ENCODE measurements around the gene KCNB1.

The KCNB1 gene

DNA sequence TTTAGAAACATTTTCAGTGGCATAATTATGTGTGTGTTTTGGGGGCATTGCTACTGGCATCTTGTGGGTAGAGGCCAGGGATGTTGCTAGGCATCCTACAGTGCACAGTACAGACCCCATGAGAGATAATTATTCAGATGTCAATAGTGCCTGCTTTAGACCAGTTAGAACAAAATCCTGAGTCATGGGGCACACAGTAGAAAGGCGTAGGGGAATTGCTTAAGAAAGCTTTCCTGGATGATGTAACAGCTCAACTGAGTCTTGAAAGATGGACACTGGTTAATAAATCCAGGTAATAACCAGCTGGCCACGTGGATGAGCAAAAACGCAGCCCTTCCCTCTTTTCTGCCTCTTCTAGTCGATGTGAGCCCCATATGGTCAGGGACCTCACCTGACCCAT, 51.1 kb downstream of the KCNB1 start:
- no peaks in the 10 kb centered on the region for H3K27me3 ChIP-seq (ENCODE audit: control insufficient read depth, insufficient read depth, low read length)
- H3K9ac ChIP-seq (ENCODE audit: low read length): no peak overlapping the region
- H3K4me1 ChIP-seq (ENCODE audit: control insufficient read depth, low read depth, low read length): no peaks in the 10 kb centered on the region
- H3K36me3 ChIP-seq (ENCODE audit: control insufficient read depth, low read depth, low read length): no peaks in the 10 kb centered on the region
- H3K9me3 ChIP-seq (ENCODE audit: control insufficient read depth, low read depth, low read length): no peaks in the 10 kb centered on the region
- no peak overlapping the region for H3K4me3 ChIP-seq (ENCODE audit: low read length)
- no peak overlapping the region for H3K27ac ChIP-seq (ENCODE audit: low read length)

DNA sequence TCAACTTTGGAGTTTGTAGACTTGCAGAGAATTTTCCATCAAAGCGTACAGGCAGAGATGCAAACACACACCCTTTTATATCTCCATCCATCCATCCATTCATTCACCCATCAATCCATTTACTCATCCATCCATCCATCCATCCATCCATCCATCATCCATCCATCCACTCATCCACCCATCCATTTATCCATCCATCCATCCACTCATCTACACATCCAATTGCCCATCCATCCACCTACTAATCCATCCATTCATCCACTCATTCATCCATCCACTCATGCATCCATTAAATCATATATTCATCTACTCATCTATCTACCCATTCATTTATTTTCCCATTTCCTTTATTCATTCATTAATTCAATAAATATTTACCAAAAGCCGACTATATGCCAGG, 52.1 kb downstream of the KCNB1 start:
- Histone ChIP-seq H3K9me3 (ENCODE audit: control insufficient read depth, low read depth, low read length) (no peaks in the 10 kb centered on the region), H3K4me3 (ENCODE audit: low read length) (no peak overlapping the region), H3K4me1 (ENCODE audit: control insufficient read depth, low read depth, low read length) (no peaks in the 10 kb centered on the region), H3K36me3 (ENCODE audit: control insufficient read depth, low read depth, low read length) (no peaks in the 10 kb centered on the region), H3K27me3 (ENCODE audit: control insufficient read depth, insufficient read depth, low read length) (no peaks in the 10 kb centered on the region), H3K9ac (ENCODE audit: low read length) (no peak overlapping the region), H3K27ac (ENCODE audit: low read length) (no peak overlapping the region)

- Histone ChIP-seq H3K9ac (ENCODE audit: low read length) (no peak overlapping the region), H3K27me3 (ENCODE audit: control insufficient read depth, insufficient read depth, low read length) (no peaks in the 10 kb centered on the region), H3K27ac (ENCODE audit: low read length) (no peak overlapping the region), H3K9me3 (ENCODE audit: control insufficient read depth, low read depth, low read length) (no peaks in the 10 kb centered on the region), H3K4me1 (ENCODE audit: control insufficient read depth, low read depth, low read length) (no peaks in the 10 kb centered on the region), H3K4me3 (ENCODE audit: low read length) (no peak overlapping the region), H3K36me3 (ENCODE audit: control insufficient read depth, low read depth, low read length) (no peaks in the 10 kb centered on the region)
Measured at GRCh38 chr20:49427751-49428518, 54.5 kb downstream of the KCNB1 start.

DNA sequence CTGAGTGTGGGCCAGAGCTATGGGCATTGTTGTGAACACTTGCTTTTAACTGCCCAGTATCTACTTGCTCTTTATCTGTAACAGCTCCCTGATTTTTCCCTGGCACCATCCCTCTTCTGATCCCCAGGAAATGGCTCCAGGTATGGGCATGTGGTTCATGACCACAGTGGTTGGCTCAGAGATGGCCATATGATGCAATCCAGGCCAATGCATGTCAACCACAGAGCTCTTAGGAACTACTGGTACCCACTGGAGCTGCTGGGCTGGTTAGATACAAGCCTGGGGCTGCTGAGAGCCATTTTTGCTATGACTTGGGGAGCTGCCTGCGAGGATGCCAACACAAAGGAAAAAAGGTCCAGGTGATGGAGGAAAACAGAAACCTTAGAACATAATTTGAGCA, 55.6 kb downstream of the KCNB1 start:
- H3K27me3 ChIP-seq (ENCODE audit: control insufficient read depth, insufficient read depth, low read length): no peaks in the 10 kb centered on the region
- no peak overlapping the region for H3K27ac ChIP-seq (ENCODE audit: low read length)
- H3K9ac ChIP-seq (ENCODE audit: low read length): no peak overlapping the region
- H3K4me1 ChIP-seq (ENCODE audit: control insufficient read depth, low read depth, low read length): no peaks in the 10 kb centered on the region
- H3K4me3 ChIP-seq (ENCODE audit: low read length): no peak overlapping the region
- no peaks in the 10 kb centered on the region for H3K36me3 ChIP-seq (ENCODE audit: control insufficient read depth, low read depth, low read length)
- no peaks in the 10 kb centered on the region for H3K9me3 ChIP-seq (ENCODE audit: control insufficient read depth, low read depth, low read length)

DNA sequence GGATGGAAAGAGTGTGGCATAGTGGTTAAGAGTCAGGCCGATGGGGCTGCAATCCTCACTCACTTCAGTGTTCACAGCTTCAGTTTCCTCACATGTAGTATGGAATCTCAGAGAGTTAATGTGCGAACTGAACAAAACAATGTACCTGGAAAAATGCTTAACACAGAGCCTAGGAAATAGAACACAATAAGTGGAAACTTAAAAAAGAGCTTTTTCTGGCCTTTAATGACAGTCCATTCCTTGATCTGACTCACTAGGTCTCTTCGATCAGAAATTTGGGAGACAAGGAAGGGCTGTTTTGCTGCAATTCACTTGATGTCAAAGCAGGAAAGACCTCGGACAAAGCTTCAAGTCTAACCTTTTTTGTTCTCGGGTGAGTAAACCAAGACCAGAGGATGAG, 56.1 kb downstream of the KCNB1 start:
- Histone ChIP-seq H3K4me1 (ENCODE audit: control insufficient read depth, low read depth, low read length) (no peaks in the 10 kb centered on the region), H3K27me3 (ENCODE audit: control insufficient read depth, insufficient read depth, low read length) (no peaks in the 10 kb centered on the region), H3K27ac (ENCODE audit: low read length) (no peak overlapping the region)

DNA sequence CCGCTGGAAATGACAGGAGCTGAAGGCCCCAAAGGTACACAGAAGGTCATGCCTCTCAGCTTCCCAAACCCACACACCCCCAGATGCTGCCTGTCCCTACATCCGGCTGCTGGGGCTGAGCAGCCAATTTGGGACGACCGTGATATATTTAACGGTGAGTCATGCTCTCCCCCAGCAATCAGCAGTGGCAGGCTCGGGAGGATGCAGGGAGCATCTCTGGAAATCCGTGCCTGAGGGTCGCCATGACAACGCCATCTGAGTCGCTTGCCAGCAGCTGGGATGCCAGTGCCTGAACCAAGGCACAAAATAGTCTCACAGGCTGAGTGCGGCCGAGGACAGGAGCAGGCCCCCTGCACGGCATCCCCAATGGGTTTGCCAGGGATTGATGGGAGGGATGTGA, 57.9 kb downstream of the KCNB1 start:
- Histone ChIP-seq H3K9me3 (ENCODE audit: control insufficient read depth, low read depth, low read length) (no peaks in the 10 kb centered on the region), H3K27me3 (ENCODE audit: control insufficient read depth, insufficient read depth, low read length) (no peaks in the 10 kb centered on the region), H3K4me1 (ENCODE audit: control insufficient read depth, low read depth, low read length) (no peaks in the 10 kb centered on the region), H3K27ac (ENCODE audit: low read length) (no peak overlapping the region), H3K4me3 (ENCODE audit: low read length) (no peak overlapping the region), H3K36me3 (ENCODE audit: control insufficient read depth, low read depth, low read length) (no peaks in the 10 kb centered on the region), H3K9ac (ENCODE audit: low read length) (no peak overlapping the region)

More for the DNA sequence above, 56.1 kb downstream of the KCNB1 start:
- no peak overlapping the region for H3K9ac ChIP-seq (ENCODE audit: low read length)
- H3K36me3 ChIP-seq (ENCODE audit: control insufficient read depth, low read depth, low read length): no peaks in the 10 kb centered on the region
- no peak overlapping the region for H3K4me3 ChIP-seq (ENCODE audit: low read length)
- H3K9me3 ChIP-seq (ENCODE audit: control insufficient read depth, low read depth, low read length): no peaks in the 10 kb centered on the region

DNA sequence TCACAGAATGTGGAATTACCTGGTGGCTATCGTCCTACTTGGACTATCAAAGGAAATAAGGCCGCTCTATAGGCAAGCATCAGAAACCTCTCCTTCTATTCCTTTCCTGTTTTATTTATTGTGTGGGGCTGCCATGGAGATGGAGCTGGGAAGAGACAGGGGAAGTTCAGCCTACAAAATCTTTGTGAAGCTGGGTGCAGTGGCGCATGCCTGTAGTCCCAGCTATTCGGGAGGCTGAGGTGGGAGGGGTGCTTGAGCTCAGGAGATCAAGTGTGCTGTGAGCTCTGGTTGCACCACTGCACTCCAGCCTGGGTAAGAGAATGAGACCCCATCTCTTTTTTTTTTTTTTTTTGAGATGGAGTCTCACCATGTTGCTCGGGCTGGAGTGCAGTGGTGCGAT, 60.3 kb downstream of the KCNB1 start:
- Histone ChIP-seq H3K27me3 (ENCODE audit: control insufficient read depth, insufficient read depth, low read length) (no peaks in the 10 kb centered on the region), H3K36me3 (ENCODE audit: control insufficient read depth, low read depth, low read length) (no peaks in the 10 kb centered on the region), H3K27ac (ENCODE audit: low read length) (no peak overlapping the region), H3K9me3 (ENCODE audit: control insufficient read depth, low read depth, low read length) (no peaks in the 10 kb centered on the region), H3K4me1 (ENCODE audit: control insufficient read depth, low read depth, low read length) (no peaks in the 10 kb centered on the region), H3K4me3 (ENCODE audit: low read length) (no peak overlapping the region), H3K9ac (ENCODE audit: low read length) (no peak overlapping the region)

- no peak overlapping the region for H3K4me3 ChIP-seq (ENCODE audit: low read length)
Measured at GRCh38 chr20:49420811-49421295, 61.6 kb downstream of the KCNB1 start.

DNA sequence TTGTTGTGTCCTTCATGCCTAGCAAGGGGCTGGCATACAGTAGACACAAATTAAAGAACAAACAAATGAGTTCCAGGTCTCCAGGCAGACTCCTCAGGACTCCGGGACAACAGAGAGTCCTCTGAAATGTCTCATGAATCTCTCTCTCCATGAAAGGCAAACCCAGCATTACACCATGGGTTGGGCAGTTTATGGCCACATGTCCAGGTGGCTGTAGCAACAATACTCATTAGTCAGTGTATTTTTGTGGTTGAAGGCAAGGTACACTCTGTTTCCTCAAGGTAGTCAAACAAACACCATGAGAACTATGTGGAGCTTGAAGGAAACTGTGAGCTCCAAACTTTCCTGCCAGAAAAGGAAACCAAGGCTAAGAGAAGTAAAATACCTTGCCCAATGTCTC, 62.2 kb downstream of the KCNB1 start:
- Histone ChIP-seq H3K9me3 (ENCODE audit: control insufficient read depth, low read depth, low read length) (no peaks in the 10 kb centered on the region), H3K27ac (ENCODE audit: low read length) (no peak overlapping the region), H3K27me3 (ENCODE audit: control insufficient read depth, insufficient read depth, low read length) (no peaks in the 10 kb centered on the region), H3K4me3 (ENCODE audit: low read length) (no peak overlapping the region), H3K36me3 (ENCODE audit: control insufficient read depth, low read depth, low read length) (no peaks in the 10 kb centered on the region), H3K9ac (ENCODE audit: low read length) (no peak overlapping the region), H3K4me1 (ENCODE audit: control insufficient read depth, low read depth, low read length) (no peaks in the 10 kb centered on the region)

More at GRCh38 chr20:49420811-49421295, 61.6 kb downstream of the KCNB1 start:
- H3K9me3 ChIP-seq (ENCODE audit: control insufficient read depth, low read depth, low read length): no peaks in the 10 kb centered on the region
- H3K9ac ChIP-seq (ENCODE audit: low read length): no peak overlapping the region
- H3K27ac ChIP-seq (ENCODE audit: low read length): no peak overlapping the region
- H3K4me1 ChIP-seq (ENCODE audit: control insufficient read depth, low read depth, low read length): no peaks in the 10 kb centered on the region
- H3K27me3 ChIP-seq (ENCODE audit: control insufficient read depth, insufficient read depth, low read length): no peaks in the 10 kb centered on the region
- H3K36me3 ChIP-seq (ENCODE audit: control insufficient read depth, low read depth, low read length): no peaks in the 10 kb centered on the region

DNA sequence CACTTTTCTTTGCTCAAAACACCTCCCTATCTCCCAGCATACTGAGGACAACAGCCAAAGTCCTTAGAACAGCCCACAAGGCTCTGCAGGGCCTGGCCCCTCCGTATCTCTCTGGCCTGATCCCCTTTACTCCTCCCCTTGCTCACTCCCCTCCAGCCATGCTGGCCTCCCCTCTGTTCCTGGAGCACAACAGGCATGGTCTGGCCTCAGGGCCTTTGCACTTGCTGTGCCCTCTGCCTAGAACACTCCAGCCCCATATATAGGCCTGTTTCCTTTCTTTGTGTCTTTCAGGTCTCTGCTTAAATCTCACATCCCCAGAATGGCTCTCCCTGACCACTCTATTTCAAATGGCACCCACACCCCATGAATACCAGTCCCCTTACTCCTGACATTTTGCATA, 62.7 kb downstream of the KCNB1 start:
- Histone ChIP-seq H3K9me3 (ENCODE audit: control insufficient read depth, low read depth, low read length) (no peaks in the 10 kb centered on the region), H3K4me1 (ENCODE audit: control insufficient read depth, low read depth, low read length) (no peaks in the 10 kb centered on the region), H3K27ac (ENCODE audit: low read length) (no peak overlapping the region), H3K36me3 (ENCODE audit: control insufficient read depth, low read depth, low read length) (no peaks in the 10 kb centered on the region), H3K9ac (ENCODE audit: low read length) (no peak overlapping the region), H3K27me3 (ENCODE audit: control insufficient read depth, insufficient read depth, low read length) (no peaks in the 10 kb centered on the region), H3K4me3 (ENCODE audit: low read length) (no peak overlapping the region)

GRCh38 chr20:49418809-49419208, 63.7 kb downstream of the KCNB1 start:
- Histone ChIP-seq H3K4me1 (ENCODE audit: control insufficient read depth, low read depth, low read length) (no peaks in the 10 kb centered on the region), H3K9ac (ENCODE audit: low read length) (no peak overlapping the region), H3K9me3 (ENCODE audit: control insufficient read depth, low read depth, low read length) (no peaks in the 10 kb centered on the region), H3K27ac (ENCODE audit: low read length) (no peak overlapping the region), H3K36me3 (ENCODE audit: control insufficient read depth, low read depth, low read length) (no peaks in the 10 kb centered on the region), H3K27me3 (ENCODE audit: control insufficient read depth, insufficient read depth, low read length) (no peaks in the 10 kb centered on the region), H3K4me3 (ENCODE audit: low read length) (no peak overlapping the region)

GRCh38 chr20:49417843-49418555, 64.5 kb downstream of the KCNB1 start:
- H3K27me3 ChIP-seq (ENCODE audit: control insufficient read depth, insufficient read depth, low read length): no peaks in the 10 kb centered on the region
- H3K4me1 ChIP-seq (ENCODE audit: control insufficient read depth, low read depth, low read length): no peaks in the 10 kb centered on the region

More at GRCh38 chr20:49417843-49418555, 64.5 kb downstream of the KCNB1 start:
- H3K36me3 ChIP-seq (ENCODE audit: control insufficient read depth, low read depth, low read length): no peaks in the 10 kb centered on the region
- no peak overlapping the region for H3K9ac ChIP-seq (ENCODE audit: low read length)
- H3K27ac ChIP-seq (ENCODE audit: low read length): no peak overlapping the region
- no peak overlapping the region for H3K4me3 ChIP-seq (ENCODE audit: low read length)
- H3K9me3 ChIP-seq (ENCODE audit: control insufficient read depth, low read depth, low read length): no peaks in the 10 kb centered on the region

Measured in iPS-18a (cell line).